Left forelimb (tissue), 1 donor: ENCODE measurements around the gene WASHC1.
A peak's percentile ranks its signal among the peaks of the same experiment; 100 is the strongest.
"Not testable (repeated sequence)": the region's sequence is repeated elsewhere in the genome, so short reads cannot be mapped to it uniquely, and the experiment has no call there.

Experiments used
- DNase-seq: peaks from one replicate; pipeline ENCODE4 v3.0.0-alpha.2; 2018; ENCODE audit warnings: low spot score

The WASHC1 gene

DNA sequence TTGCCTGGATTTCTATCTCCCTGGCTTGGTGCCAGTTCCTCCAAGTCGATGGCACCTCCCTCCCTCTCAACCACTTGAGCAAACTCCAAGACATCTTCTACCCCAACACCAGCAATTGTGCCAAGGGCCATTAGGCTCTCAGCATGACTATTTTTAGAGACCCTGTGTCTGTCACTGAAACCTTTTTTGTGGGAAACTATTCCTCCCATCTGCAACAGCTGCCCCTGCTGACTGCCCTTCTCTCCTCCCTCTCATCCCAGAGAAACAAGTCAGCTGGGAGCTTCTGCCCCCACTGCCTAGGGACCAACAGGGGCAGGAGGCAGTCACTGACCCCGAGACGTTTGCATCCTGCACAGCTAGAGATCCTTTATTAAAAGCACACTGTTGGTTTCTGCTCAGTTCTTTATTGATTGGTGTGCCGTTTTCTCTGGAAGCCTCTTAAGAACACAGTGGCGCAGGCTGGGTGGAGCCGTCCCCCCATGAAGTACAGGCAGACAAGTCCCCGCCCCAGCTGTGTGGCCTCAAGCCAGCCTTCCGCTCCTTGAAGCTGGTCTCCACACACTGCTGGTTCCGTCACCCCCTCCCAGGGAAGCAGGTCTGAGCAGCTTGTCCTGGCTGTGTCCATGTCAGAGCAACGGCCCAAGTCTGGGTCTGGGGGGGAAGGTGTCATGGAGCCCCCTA is 15.0 kb downstream of the WASHC1 start:
- DNase-seq, result peak; percentile 64

DNA sequence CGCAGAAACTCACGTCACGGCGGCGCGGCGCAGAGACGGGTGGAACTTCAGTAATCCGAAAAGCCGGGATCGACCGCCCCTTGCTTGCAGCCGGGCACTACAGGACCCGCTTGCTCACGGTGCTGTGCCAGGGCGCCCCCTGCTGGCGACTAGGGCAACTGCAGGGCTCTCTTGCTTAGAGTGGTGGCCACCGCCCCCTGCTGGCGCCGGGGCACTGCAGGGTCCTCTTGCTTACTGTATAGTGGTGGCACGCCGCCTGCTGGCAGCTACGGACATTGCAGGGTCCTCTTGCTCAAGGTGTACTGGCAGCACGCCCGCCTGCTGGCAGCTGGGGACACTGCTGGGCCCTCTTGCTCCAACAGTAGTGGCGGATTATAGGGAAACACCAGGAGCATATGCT is 18.1 kb downstream of the WASHC1 start:
- not testable (repeated sequence) for DNase-seq

DNA sequence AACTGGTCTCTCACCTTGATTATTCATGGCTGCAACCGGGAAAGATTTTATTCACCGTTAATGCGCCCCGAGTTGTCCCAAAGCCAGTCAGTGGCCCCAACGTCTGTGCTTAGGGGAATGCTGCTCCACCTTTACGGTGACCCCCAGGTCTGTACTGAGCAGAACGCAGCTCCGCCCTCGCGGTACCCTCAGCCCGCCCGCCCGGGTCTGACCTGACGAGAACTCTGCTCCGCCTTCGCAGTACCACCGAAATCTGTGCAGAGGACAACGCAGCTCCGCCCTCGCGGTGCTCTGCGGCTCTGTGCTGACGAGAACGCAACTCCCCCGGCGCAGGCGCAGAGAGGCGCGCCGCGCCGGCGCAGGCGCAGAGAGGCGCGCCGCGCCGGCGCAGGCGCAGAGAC is 18.6 kb downstream of the WASHC1 start:
- DNase-seq, result not testable (repeated sequence)

DNA sequence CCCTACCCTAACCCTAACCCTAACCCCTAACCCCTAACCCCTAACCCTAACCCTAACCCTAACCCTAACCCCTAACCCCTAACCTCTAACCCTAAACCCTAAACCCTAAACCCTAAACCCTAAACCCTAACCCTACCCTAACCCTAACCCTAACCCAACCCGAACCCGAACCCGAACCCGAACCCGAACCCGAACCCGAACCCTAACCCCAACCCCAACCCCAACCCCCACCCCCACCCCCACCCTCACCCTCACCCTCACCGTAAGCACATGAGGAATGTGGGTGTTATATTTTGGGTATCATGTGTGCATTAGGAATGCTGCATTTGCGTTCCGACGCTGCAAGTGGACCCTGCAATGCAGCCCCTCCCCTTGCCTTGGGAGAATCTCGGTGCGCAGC is 19.0 kb downstream of the WASHC1 start:
- DNase-seq, result peak; percentile 66
